ENCODE results near the gene SNAPC5.

SNAPC5 gene

GRCh38 chr15:66515901-66516322 lies 18.4 kb upstream of the SNAPC5 start:
- no peak for TF ChIP-seq CTCF (IDR thresholded peaks at IDR 0.05; ENCODE audit: low read depth, low read length)
- H3K4me1 ChIP-seq = no peaks in the 10 kb centered on the region
- H3K36me3 ChIP-seq = peaks cover 37% of the 10 kb centered on the region
- no peak overlapping the region for H3K4me3 ChIP-seq (ENCODE audit: low read depth, low read length)
- no peaks in the 10 kb centered on the region for H3K27me3 ChIP-seq
- DNase-seq = no peak
- no peaks in the 10 kb centered on the region for H3K9me3 ChIP-seq

- no peaks in the 10 kb centered on the region for H3K9me3 ChIP-seq
- H3K4me1 ChIP-seq = no peaks in the 10 kb centered on the region
- H3K27me3 ChIP-seq = no peaks in the 10 kb centered on the region
- no peak for DNase-seq
- H3K4me3 ChIP-seq (ENCODE audit: low read depth, low read length) = no peak overlapping the region
- H3K36me3 ChIP-seq = peaks cover 35% of the 10 kb centered on the region
- TF ChIP-seq CTCF (IDR thresholded peaks at IDR 0.05; ENCODE audit: low read depth, low read length) = no peak
These were observed 17.0 kb upstream of the SNAPC5 start for GRCh38 chr15:66514586-66514985.

- Histone ChIP-seq H3K4me3 (ENCODE audit: low read depth, low read length) (no peak overlapping the region), H3K4me1 (no peaks in the 10 kb centered on the region), H3K36me3 (peaks cover 25% of the 10 kb centered on the region), H3K27me3 (no peaks in the 10 kb centered on the region), H3K9me3 (no peaks in the 10 kb centered on the region)
- TF ChIP-seq CTCF (IDR thresholded peaks at IDR 0.05; ENCODE audit: low read depth, low read length) = no peak
- no peak for DNase-seq
These were observed 10.8 kb upstream of the SNAPC5 start for GRCh38 chr15:66508293-66508883.

GRCh38 chr15:66505818-66506217 lies 8.3 kb upstream of the SNAPC5 start:
- no peak for TF ChIP-seq CTCF (IDR thresholded peaks at IDR 0.05; ENCODE audit: low read depth, low read length)
- no peak for DNase-seq
- no peaks in the 10 kb centered on the region for H3K9me3 ChIP-seq
- H3K27me3 ChIP-seq = no peaks in the 10 kb centered on the region
- no peaks in the 10 kb centered on the region for H3K4me1 ChIP-seq
- H3K4me3 ChIP-seq (ENCODE audit: low read depth, low read length) = peak overlapping the region; percentile 86
- H3K36me3 ChIP-seq = peaks cover 47% of the 10 kb centered on the region

GRCh38 chr15:66505430-66505811 lies 7.9 kb upstream of the SNAPC5 start:
- no peaks in the 10 kb centered on the region for H3K27me3 ChIP-seq
- no peak for DNase-seq
- H3K4me3 ChIP-seq (ENCODE audit: low read depth, low read length) = peak overlapping the region; percentile 86
- no peaks in the 10 kb centered on the region for H3K4me1 ChIP-seq
- no peak for TF ChIP-seq CTCF (IDR thresholded peaks at IDR 0.05; ENCODE audit: low read depth, low read length)
- H3K36me3 ChIP-seq = peaks cover 47% of the 10 kb centered on the region
- H3K9me3 ChIP-seq = no peaks in the 10 kb centered on the region

GRCh38 chr15:66504563-66505429 lies 7.2 kb upstream of the SNAPC5 start, which contains the start of the genes RPL4 and ZWILCH:
Gene RPL4 (minus strand): TSS chr15:66504855. CDS start chr15:66504790, 65 bp downstream.
Gene ZWILCH (plus strand): TSS chr15:66505326. CDS start chr15:66505339, 13 bp downstream.
- H3K4me3 ChIP-seq (ENCODE audit: low read depth, low read length) = peak within 1 kb of the TSS; percentile 86
- no peak for TF ChIP-seq CTCF (IDR thresholded peaks at IDR 0.05; ENCODE audit: low read depth, low read length)
- H3K36me3 ChIP-seq = peaks cover 52% of the 10 kb centered on the region
- DNase-seq = peak; percentile 76
- H3K27me3 ChIP-seq = no peaks in the 10 kb centered on the region
- H3K9me3 ChIP-seq = no peaks in the 10 kb centered on the region
- H3K4me1 ChIP-seq = no peaks in the 10 kb centered on the region

Measured in BE2C (cell line).